KOPT-K1 (cell line): ENCODE measurements around the gene C2orf81.
"Not testable (repeated sequence)": the region's sequence is repeated elsewhere in the genome, so short reads cannot be mapped to it uniquely, and the experiment has no call there.

Experiments used
- H3K27ac ChIP-seq: fragments of 200-600 bp; sonication (generic); 2 replicates; pipeline ENCODE4 v1.5.1; 2016; ENCODE audit warnings: antibody characterized with exemption, mild to moderate bottlenecking, low read depth, low read length; ENCODE audit not compliant: poor library complexity, severe bottlenecking
- H3K36me3 ChIP-seq: fragments of 200-600 bp; sonication (generic); 2 replicates; pipeline ENCODE4 v1.5.1; 2017; ENCODE audit warnings: antibody characterized with exemption, mild to moderate bottlenecking, low read length, moderate library complexity; ENCODE audit not compliant: insufficient read depth
- H3K9me3 ChIP-seq: fragments of 200-600 bp; sonication (generic); 2 replicates; pipeline ENCODE4 v1.5.1; 2017; ENCODE audit warnings: antibody characterized with exemption, low read length, mild to moderate bottlenecking; ENCODE audit not compliant: insufficient read depth, poor library complexity, severe bottlenecking

C2orf81 gene

GRCh38 chr2:74421221-74421870, at the start of gene C2orf81, which contains the start of gene WDR54:
TSS of gene C2orf81 (minus strand) at chr2:74421619. CDS start at chr2:74421560, 59 bp downstream.
TSS of gene WDR54 (plus strand) at chr2:74421730. CDS start at chr2:74422154, 424 bp downstream.
- H3K36me3 ChIP-seq, result peaks cover 22% of the 10 kb centered on the region
- peak within 1 kb of the TSS; percentile 57 for H3K27ac ChIP-seq
- H3K9me3 ChIP-seq, result no peaks in the 10 kb centered on the region

DNA sequence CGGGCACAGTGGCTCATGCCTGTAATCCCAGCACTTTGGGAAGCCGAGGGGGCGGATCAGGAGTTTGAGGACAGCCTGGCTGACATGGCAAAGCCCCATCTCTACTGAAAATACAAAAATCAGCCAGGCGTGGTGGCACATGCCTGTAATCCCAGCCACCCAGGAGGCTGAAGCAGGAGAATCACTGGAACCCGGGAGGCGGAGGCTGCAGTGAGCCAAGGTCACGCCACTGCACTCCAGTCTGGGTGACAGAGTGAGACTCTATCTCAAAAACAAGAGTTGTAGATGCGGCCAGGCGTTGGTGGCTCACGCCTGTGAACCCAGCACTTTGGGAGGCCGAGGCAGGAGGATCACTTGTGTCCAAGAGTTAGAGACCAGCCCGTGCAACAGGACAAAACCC, 49.3 kb upstream of the C2orf81 start:
- not testable (repeated sequence) for H3K9me3 ChIP-seq, H3K27ac ChIP-seq
- H3K36me3 ChIP-seq, result peaks cover 17% of the 10 kb centered on the region

- peaks cover 30% of the 10 kb centered on the region for H3K36me3 ChIP-seq
- H3K27ac ChIP-seq, result peak overlapping the region; percentile 76
- no peaks in the 10 kb centered on the region for H3K9me3 ChIP-seq
Measured at GRCh38 chr2:74464406-74464805, 43.0 kb upstream of the C2orf81 start.

DNA sequence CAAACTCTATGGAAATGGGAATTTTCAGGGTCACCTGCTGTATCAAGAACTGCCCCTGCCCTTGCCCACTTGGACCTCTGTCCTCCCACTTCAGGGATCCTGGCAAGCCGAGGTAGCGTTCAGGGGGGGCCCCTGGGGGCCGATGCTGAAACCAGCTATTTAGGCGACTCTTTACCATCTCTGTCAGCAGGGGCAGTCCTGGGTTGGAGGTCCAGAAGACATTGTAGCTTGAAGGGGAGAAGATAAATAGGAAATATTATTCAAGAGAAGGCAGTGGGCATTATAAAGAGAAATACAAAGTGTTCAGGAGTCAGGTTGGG, 41.3 kb upstream of the C2orf81 start:
- no peak overlapping the region for H3K27ac ChIP-seq
- H3K9me3 ChIP-seq, result no peaks in the 10 kb centered on the region
- peaks cover 30% of the 10 kb centered on the region for H3K36me3 ChIP-seq

- peaks cover 30% of the 10 kb centered on the region for H3K36me3 ChIP-seq
- H3K27ac ChIP-seq, result no peak overlapping the region
- no peaks in the 10 kb centered on the region for H3K9me3 ChIP-seq
Measured at GRCh38 chr2:74462054-74462785, 40.8 kb upstream of the C2orf81 start.

- Histone ChIP-seq H3K9me3 (no peaks in the 10 kb centered on the region), H3K27ac (no peak overlapping the region)
Measured at GRCh38 chr2:74461187-74462053, 40.0 kb upstream of the C2orf81 start.

GRCh38 chr2:74460187-74460586, 38.8 kb upstream of the C2orf81 start:
- H3K27ac ChIP-seq, result not testable (repeated sequence)
- peaks cover 30% of the 10 kb centered on the region for H3K36me3 ChIP-seq

More at GRCh38 chr2:74461187-74462053, 40.0 kb upstream of the C2orf81 start:
- H3K36me3 ChIP-seq, result peaks cover 30% of the 10 kb centered on the region

GRCh38 chr2:74459503-74460118, 38.2 kb upstream of the C2orf81 start:
- not testable (repeated sequence) for H3K9me3 ChIP-seq, H3K27ac ChIP-seq
- H3K36me3 ChIP-seq, result peaks cover 30% of the 10 kb centered on the region

More at GRCh38 chr2:74460187-74460586, 38.8 kb upstream of the C2orf81 start:
- not testable (repeated sequence) for H3K9me3 ChIP-seq

DNA sequence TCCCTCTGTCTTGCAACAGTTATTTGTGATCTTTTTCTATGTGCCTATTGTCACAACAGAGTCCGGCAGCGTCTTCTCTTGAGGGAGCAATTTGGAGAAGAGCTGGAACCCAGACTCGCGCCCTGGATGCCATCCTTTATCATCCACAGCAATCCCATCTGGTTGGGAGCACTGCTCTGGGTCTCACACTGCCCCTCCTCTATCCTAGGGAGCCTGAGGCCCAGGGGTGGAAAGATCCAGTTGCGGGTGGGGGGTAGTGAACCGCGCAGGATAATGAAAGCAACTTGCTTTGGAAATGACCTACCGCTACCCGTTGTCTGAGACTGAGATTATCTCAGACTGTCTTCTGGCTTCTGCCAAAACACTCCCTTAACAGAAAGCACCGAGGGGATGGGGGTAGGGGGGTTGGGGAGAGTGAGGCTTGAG, 37.5 kb upstream of the C2orf81 start:
- Histone ChIP-seq H3K9me3 (no peaks in the 10 kb centered on the region), H3K36me3 (peaks cover 30% of the 10 kb centered on the region), H3K27ac (peak overlapping the region; percentile 70)

DNA sequence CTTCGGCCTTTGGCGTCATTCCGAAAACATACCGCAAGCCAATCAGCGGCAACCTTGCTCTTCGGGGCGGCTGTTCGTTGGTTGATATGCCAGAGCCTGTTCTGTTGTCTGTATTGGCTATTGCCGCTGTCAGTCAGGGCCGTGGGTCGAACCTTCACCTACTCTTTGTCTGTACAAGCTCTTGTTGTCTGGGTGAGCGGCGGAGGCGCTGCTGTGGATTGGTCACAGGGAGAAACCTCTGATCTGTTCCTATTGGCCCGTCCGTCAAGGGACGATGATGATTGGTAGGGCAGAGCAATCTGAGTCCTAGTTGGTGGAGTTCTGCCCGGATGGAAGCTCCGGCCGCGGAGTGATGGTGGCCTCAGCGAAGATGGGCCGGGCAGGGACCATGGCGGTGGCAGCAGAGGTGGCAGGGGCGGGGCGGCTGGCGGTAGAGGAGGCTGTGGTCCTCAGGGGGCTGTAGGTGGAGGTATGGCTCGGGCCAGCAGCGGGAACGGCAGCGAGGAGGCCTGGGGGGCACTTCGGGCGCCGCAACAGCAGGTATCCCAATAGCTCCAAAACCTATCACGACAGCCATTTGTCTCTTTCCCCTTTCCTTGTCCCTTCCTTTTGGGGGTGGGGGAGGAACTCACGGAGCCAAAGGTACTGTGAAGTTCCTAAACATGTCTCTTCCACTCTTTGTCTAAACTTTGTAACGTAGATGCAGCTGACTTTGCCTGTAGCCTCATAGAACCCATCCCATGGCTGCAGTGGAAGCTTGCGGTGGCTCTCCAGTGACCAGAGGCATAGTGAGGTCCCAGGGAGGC, 36.9 kb upstream of the C2orf81 start, which contains the start of gene WBP1:
TSS of gene WBP1 (plus strand) at position 307 of the 806 bp plus-strand sequence. CDS start at position 472, 165 bp downstream.
- H3K9me3 ChIP-seq, result no peaks in the 10 kb centered on the region
- H3K27ac ChIP-seq, result peak within 1 kb of the TSS; percentile 84
- peaks cover 30% of the 10 kb centered on the region for H3K36me3 ChIP-seq

- H3K36me3 ChIP-seq, result peaks cover 23% of the 10 kb centered on the region
- peak overlapping the region; percentile 84 for H3K27ac ChIP-seq
- H3K9me3 ChIP-seq, result no peaks in the 10 kb centered on the region
Measured at GRCh38 chr2:74457549-74458131, 36.2 kb upstream of the C2orf81 start.

- H3K9me3 ChIP-seq, result no peaks in the 10 kb centered on the region
- H3K27ac ChIP-seq, result peak overlapping the region; percentile 84
- H3K36me3 ChIP-seq, result peaks cover 18% of the 10 kb centered on the region
Measured at GRCh38 chr2:74457129-74457548, 35.7 kb upstream of the C2orf81 start.

DNA sequence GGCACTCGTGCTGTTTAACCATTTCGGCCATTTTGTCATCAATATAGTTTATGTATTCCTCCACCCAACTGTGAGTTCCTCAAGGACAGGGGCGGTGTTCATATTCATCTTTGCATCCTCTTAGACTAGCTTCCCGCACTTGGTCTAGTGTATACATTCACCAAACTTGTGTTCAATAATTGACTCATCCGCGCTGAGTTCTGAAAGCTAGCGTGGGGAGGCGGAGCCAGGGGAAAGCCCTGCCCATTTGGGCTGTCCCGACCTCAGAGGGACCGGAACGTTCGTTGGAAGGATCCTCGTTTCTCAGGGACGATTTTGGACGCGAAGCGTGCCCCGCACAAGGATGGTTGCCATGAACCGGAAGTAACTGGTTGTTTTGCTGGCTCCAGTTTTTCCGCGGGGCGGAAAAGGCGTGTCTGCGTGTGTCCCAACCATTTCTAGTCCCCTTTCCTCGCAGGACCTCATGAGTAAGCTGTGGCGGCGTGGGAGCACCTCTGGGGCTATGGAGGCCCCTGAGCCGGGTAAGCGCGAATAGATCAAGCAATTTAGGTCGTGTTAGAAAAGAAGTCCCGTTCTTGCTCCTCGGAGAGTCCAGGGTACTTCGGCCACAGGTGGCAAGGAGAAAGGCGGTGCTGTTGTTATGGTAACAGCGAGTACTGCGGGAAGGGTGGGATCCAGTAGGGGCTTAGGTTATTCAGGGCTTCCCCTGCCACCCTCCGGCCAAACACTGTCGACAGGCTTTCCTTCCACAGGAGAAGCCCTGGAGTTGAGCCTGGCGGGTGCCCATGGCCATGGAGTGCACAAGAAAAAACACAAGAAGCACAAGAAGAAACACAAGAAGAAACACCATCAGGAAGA, 33.5 kb upstream of the C2orf81 start, which contains the start of gene INO80B:
TSS of gene INO80B (plus strand) at position 434 of the 858 bp plus-strand sequence. CDS start at position 464, 30 bp downstream.
- Histone ChIP-seq H3K9me3 (no peaks in the 10 kb centered on the region), H3K27ac (peak within 1 kb of the TSS; percentile 55), H3K36me3 (no peaks in the 10 kb centered on the region)
